ENCODE results near the gene HSD17B1. TPM values are rescaled to one million over a fixed set of nuclear protein-coding genes. Genes with fewer than 3 reads are reported as not detected.
A peak's percentile ranks its signal among the peaks of the same experiment; 100 is the strongest.

HSD17B1 gene
- total and polyA plus RNA-seq, 9 donors, result 1.9 to 3.2 (median 2.6) TPM

- H3K36me3 ChIP-seq (ENCODE audit: control insufficient read depth, insufficient read depth, low read length), result peaks cover 60% of the 10 kb centered on the region
- H3K4me3 ChIP-seq (ENCODE audit: low read length), result no peak overlapping the region
- peaks cover 17% of the 10 kb centered on the region for H3K4me1 ChIP-seq (ENCODE audit: control insufficient read depth, insufficient read depth, low read length)
- no peaks in the 10 kb centered on the region for H3K9me3 ChIP-seq (replicated peaks; ENCODE audit: control insufficient read depth, low read depth, low read length)
- no peak for DNase-seq
- no peaks in the 10 kb centered on the region for H3K27me3 ChIP-seq (ENCODE audit: control insufficient read depth, insufficient read depth, low read length)
- no peak overlapping the region for H3K27ac ChIP-seq (ENCODE audit: low read length)
- WGBS (ENCODE audit: insufficient coverage), result no CpG with 5 or more reads among the region's 2 CpGs
Observed at GRCh38 chr17:42579794-42580551, 27.2 kb downstream of the HSD17B1 start.

GRCh38 chr17:42581744-42582270 lies 29.1 kb downstream of the HSD17B1 start:
- WGBS (ENCODE audit: insufficient coverage), result 82% methylated on average over 6 of the region's 10 CpGs
- H3K9me3 ChIP-seq (replicated peaks; ENCODE audit: control insufficient read depth, low read depth, low read length), result no peaks in the 10 kb centered on the region

DNA sequence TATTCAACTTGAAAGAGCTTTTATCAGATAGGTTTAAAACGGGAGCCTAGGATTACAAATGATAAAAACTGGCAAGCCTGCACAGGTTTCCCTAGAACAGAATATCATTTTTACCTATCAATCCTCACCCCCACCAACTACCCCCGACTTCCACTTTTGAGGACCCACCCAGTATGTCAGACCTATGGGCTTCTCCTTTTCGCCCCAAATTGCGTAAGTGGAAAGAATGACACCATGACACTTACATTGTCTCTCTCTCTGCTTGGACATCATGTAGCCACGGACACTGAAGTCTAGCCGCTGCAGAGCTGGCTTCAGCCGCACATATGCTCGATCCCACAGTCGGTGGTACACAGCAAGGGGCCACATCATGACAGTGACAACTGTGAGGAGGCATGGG lies 32.2 kb downstream of the HSD17B1 start:
- 90% methylated on average over 7 of the region's 9 CpGs for WGBS (ENCODE audit: insufficient coverage)
- no peak overlapping the region for H3K27ac ChIP-seq (ENCODE audit: low read length)

More at GRCh38 chr17:42581744-42582270, 29.1 kb downstream of the HSD17B1 start:
- Histone ChIP-seq H3K4me3 (ENCODE audit: low read length) (no peak overlapping the region), H3K27ac (ENCODE audit: low read length) (no peak overlapping the region), H3K4me1 (ENCODE audit: control insufficient read depth, insufficient read depth, low read length) (peaks cover 15% of the 10 kb centered on the region), H3K27me3 (ENCODE audit: control insufficient read depth, insufficient read depth, low read length) (no peaks in the 10 kb centered on the region), H3K36me3 (ENCODE audit: control insufficient read depth, insufficient read depth, low read length) (peaks cover 70% of the 10 kb centered on the region)
- DNase-seq, result no peak

DNA sequence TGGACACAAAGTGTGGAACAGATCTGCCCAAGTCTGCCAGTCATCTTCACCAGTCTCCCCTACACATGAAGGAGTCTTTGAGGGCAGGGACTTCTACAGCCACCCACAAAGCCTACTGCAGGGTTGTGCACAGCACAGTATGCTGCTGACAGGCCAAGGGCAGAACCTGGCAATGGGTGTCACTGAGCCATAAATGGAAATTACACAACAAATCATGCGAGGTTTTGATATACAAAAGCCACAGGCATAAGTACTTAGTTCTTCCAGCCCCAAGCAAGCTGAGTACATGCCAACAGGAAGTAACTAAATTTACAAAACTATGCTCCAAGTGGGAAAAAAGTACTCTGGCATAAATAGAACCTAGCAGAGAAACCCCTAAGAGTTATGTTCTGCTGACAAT lies 32.6 kb downstream of the HSD17B1 start:
- no peaks in the 10 kb centered on the region for H3K9me3 ChIP-seq (replicated peaks; ENCODE audit: control insufficient read depth, low read depth, low read length)
- WGBS (ENCODE audit: insufficient coverage), result 80% methylated on average over 1 of the region's 1 CpG
- no peaks in the 10 kb centered on the region for H3K4me1 ChIP-seq (ENCODE audit: control insufficient read depth, insufficient read depth, low read length)
- H3K27ac ChIP-seq (ENCODE audit: low read length), result no peak overlapping the region
- DNase-seq, result no peak
- H3K4me3 ChIP-seq (ENCODE audit: low read length), result no peak overlapping the region
- H3K36me3 ChIP-seq (ENCODE audit: control insufficient read depth, insufficient read depth, low read length), result peaks cover 88% of the 10 kb centered on the region
- no peaks in the 10 kb centered on the region for H3K27me3 ChIP-seq (ENCODE audit: control insufficient read depth, insufficient read depth, low read length)

More for the DNA sequence above, 32.2 kb downstream of the HSD17B1 start:
- H3K9me3 ChIP-seq (replicated peaks; ENCODE audit: control insufficient read depth, low read depth, low read length), result no peaks in the 10 kb centered on the region
- no peak overlapping the region for H3K4me3 ChIP-seq (ENCODE audit: low read length)
- H3K27me3 ChIP-seq (ENCODE audit: control insufficient read depth, insufficient read depth, low read length), result no peaks in the 10 kb centered on the region
- DNase-seq, result peak; percentile 19
- no peaks in the 10 kb centered on the region for H3K4me1 ChIP-seq (ENCODE audit: control insufficient read depth, insufficient read depth, low read length)
- peaks cover 88% of the 10 kb centered on the region for H3K36me3 ChIP-seq (ENCODE audit: control insufficient read depth, insufficient read depth, low read length)

- no peak overlapping the region for H3K4me3 ChIP-seq (ENCODE audit: low read length)
- H3K27ac ChIP-seq (ENCODE audit: low read length), result no peak overlapping the region
Observed at GRCh38 chr17:42586514-42587230, 33.9 kb downstream of the HSD17B1 start.

DNA sequence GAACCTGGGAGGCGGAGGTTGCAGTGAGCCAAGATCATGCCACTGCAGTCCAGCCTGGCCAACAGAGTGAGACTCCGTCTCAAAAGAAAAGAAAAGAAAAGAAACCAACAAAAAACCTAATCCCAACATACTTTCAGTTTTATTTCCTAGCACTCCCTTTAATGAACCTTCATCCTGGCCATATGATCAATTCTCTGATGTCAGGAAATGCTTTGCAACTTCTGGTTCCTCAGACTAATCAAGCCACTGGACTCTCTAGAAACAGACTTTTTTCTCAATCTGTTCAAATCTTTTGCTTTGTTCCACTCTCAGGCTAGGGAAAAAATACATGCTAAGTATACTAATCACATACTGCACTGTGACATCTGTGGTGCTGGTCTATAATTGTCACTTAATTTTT lies 38.2 kb downstream of the HSD17B1 start:
- H3K4me3 ChIP-seq (ENCODE audit: low read length), result no peak overlapping the region
- no peak overlapping the region for H3K27ac ChIP-seq (ENCODE audit: low read length)
- H3K9me3 ChIP-seq (replicated peaks; ENCODE audit: control insufficient read depth, low read depth, low read length), result no peaks in the 10 kb centered on the region
- no peak for DNase-seq
- no peaks in the 10 kb centered on the region for H3K27me3 ChIP-seq (ENCODE audit: control insufficient read depth, insufficient read depth, low read length)
- H3K4me1 ChIP-seq (ENCODE audit: control insufficient read depth, insufficient read depth, low read length), result no peaks in the 10 kb centered on the region
- H3K36me3 ChIP-seq (ENCODE audit: control insufficient read depth, insufficient read depth, low read length), result peaks cover 49% of the 10 kb centered on the region
- 100% methylated on average over 2 of the region's 2 CpGs for WGBS (ENCODE audit: insufficient coverage)

More at GRCh38 chr17:42586514-42587230, 33.9 kb downstream of the HSD17B1 start:
- Histone ChIP-seq H3K36me3 (ENCODE audit: control insufficient read depth, insufficient read depth, low read length) (peaks cover 83% of the 10 kb centered on the region), H3K27me3 (ENCODE audit: control insufficient read depth, insufficient read depth, low read length) (no peaks in the 10 kb centered on the region), H3K9me3 (replicated peaks; ENCODE audit: control insufficient read depth, low read depth, low read length) (no peaks in the 10 kb centered on the region), H3K4me1 (ENCODE audit: control insufficient read depth, insufficient read depth, low read length) (no peaks in the 10 kb centered on the region)
- DNase-seq, result no peak
- 100% methylated on average over 2 of the region's 7 CpGs for WGBS (ENCODE audit: insufficient coverage)

- no peak for DNase-seq
- Histone ChIP-seq H3K27ac (ENCODE audit: low read length) (no peak overlapping the region), H3K4me3 (ENCODE audit: low read length) (no peak overlapping the region), H3K4me1 (ENCODE audit: control insufficient read depth, insufficient read depth, low read length) (no peaks in the 10 kb centered on the region), H3K36me3 (ENCODE audit: control insufficient read depth, insufficient read depth, low read length) (peaks cover 47% of the 10 kb centered on the region), H3K27me3 (ENCODE audit: control insufficient read depth, insufficient read depth, low read length) (no peaks in the 10 kb centered on the region), H3K9me3 (replicated peaks; ENCODE audit: control insufficient read depth, low read depth, low read length) (no peaks in the 10 kb centered on the region)
- WGBS (ENCODE audit: insufficient coverage), result 92% methylated on average over 7 of the region's 9 CpGs
Observed at GRCh38 chr17:42591411-42591810, 38.7 kb downstream of the HSD17B1 start.

DNA sequence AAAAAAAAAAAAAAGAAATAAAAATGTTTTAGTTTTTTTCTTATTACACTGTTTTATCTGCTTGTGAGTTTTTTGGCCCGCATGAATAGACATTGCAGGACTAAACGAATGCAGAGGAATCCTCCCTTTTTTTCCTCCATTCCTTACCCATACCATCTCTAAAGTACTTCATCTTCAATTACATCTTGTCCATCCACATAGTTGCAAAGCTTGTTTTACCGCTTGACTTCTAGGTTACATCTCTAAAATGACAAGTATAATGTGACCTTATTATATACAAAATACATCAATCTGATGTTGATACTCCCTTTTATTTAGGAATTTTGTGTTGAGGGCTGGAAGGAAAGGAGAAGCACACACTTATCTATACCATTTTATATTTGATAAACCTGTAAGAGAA lies 43.7 kb downstream of the HSD17B1 start:
- no peak overlapping the region for H3K4me3 ChIP-seq (ENCODE audit: low read length)
- H3K4me1 ChIP-seq (ENCODE audit: control insufficient read depth, insufficient read depth, low read length), result no peaks in the 10 kb centered on the region
- DNase-seq, result no peak
- WGBS (ENCODE audit: insufficient coverage), result no CpG with 5 or more reads among the region's 3 CpGs
- peaks cover 21% of the 10 kb centered on the region for H3K36me3 ChIP-seq (ENCODE audit: control insufficient read depth, insufficient read depth, low read length)
- no peaks in the 10 kb centered on the region for H3K9me3 ChIP-seq (replicated peaks; ENCODE audit: control insufficient read depth, low read depth, low read length)
- no peak overlapping the region for H3K27ac ChIP-seq (ENCODE audit: low read length)
- H3K27me3 ChIP-seq (ENCODE audit: control insufficient read depth, insufficient read depth, low read length), result no peaks in the 10 kb centered on the region

DNA sequence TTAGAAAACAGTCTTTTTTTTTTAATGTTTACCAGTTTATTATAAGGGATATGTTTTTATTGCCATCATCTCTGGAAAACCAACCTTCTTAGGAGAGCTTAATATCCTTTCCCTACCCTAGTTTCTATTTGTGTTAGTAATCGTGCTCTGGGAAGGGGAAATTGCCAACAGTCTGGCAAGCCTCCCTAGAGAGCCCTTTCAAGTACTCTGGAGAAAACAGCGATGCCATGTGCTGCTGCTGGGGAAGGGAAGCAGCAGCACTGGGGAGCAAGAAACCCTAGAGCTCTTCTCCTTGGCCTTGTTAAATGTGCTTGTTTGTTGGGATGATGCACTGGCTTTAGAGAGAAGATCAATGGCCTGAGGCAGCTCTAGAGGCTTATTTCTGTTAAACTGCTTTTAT lies 46.2 kb downstream of the HSD17B1 start:
- DNase-seq, result no peak
- Histone ChIP-seq H3K9me3 (replicated peaks; ENCODE audit: control insufficient read depth, low read depth, low read length) (no peaks in the 10 kb centered on the region), H3K4me3 (ENCODE audit: low read length) (no peak overlapping the region), H3K27me3 (ENCODE audit: control insufficient read depth, insufficient read depth, low read length) (no peaks in the 10 kb centered on the region), H3K27ac (ENCODE audit: low read length) (no peak overlapping the region), H3K4me1 (ENCODE audit: control insufficient read depth, insufficient read depth, low read length) (no peaks in the 10 kb centered on the region), H3K36me3 (ENCODE audit: control insufficient read depth, insufficient read depth, low read length) (peaks cover 15% of the 10 kb centered on the region)
- 100% methylated on average over 1 of the region's 2 CpGs for WGBS (ENCODE audit: insufficient coverage)

DNA sequence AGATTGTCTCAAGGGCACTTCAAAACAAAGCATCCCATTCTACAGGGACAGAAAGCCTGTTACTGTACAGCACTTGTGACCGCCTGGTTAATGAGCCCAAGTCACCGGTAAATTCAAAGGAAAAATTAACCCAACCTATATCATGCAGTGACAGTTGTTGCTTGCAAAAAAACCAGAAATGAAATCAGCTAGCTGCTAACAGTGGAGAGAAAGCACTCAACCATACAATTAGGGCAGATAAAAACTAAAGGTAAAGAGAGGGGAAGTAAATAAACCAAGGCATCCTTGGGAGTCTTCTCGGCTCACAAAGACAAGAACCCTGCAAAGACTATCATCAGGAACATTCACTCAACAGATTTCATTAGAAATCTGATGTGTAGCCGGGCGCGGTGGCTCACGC lies 50.6 kb downstream of the HSD17B1 start:
- Histone ChIP-seq H3K27me3 (ENCODE audit: control insufficient read depth, insufficient read depth, low read length) (no peaks in the 10 kb centered on the region), H3K4me3 (ENCODE audit: low read length) (no peak overlapping the region), H3K4me1 (ENCODE audit: control insufficient read depth, insufficient read depth, low read length) (peaks cover 7% of the 10 kb centered on the region), H3K27ac (ENCODE audit: low read length) (no peak overlapping the region), H3K36me3 (ENCODE audit: control insufficient read depth, insufficient read depth, low read length) (peaks cover 10% of the 10 kb centered on the region), H3K9me3 (replicated peaks; ENCODE audit: control insufficient read depth, low read depth, low read length) (no peaks in the 10 kb centered on the region)
- no CpG with 5 or more reads among the region's 7 CpGs for WGBS (ENCODE audit: insufficient coverage)
- no peak for DNase-seq

All from muscle of leg (tissue), 11 donors.